Subcutaneous adipose tissue (tissue), 4 donors: ENCODE measurements around the gene ARSD. TPM values are rescaled to one million over a fixed set of nuclear protein-coding genes. Genes with fewer than 3 reads are reported as not detected.

Experiments
- CTCF ChIP-seq: fragments of 450-650 bp; IDR thresholded peaks from one replicate; pipeline ENCODE4 v1.5.1; 2016; ENCODE audit warnings: low read depth, mild to moderate bottlenecking, control low read depth, antibody characterized with exemption, moderate library complexity
- total RNA-seq, 4 donors: library from RNA; depleted of rRNA; stranded (reverse); fragments of >200 nt; gene quantifications; one replicate each; pipeline ENCODE4 v1.1.0, GENCODE V29; 2016

Gene ARSD
- total RNA-seq, 4 donors from 2014 or later = 27.1 to 35.2 (median 34.5) TPM

DNA sequence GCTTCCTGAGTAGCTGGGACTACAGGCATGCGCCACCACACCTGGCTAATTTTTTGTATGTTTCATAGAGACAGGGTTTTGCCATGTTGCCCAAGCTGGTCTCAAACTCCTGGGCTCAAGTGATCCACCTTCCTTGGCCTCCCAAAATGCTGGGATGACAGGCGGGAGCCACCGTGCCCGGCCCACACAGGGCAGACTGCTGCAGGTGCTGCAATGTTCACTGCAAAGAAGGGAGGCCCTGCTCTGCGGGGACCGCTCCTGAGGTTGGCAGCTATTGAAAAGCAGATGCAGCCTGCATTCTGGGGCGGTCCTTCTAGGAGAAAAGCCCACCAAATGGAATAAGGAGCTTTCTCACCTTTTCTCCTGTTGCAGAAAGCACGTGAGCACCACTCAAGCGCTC is 5.0 kb downstream of the ARSD start:
- TF ChIP-seq CTCF = no peak

GRCh38 chrX:2921750-2922149 is 7.4 kb downstream of the ARSD start:
- TF ChIP-seq CTCF = no peak

- no peak for TF ChIP-seq CTCF
These were observed 7.9 kb downstream of the ARSD start for GRCh38 chrX:2921193-2921592.

GRCh38 chrX:2917767-2918166 is 11.4 kb downstream of the ARSD start:
- no peak for TF ChIP-seq CTCF

- no peak for TF ChIP-seq CTCF
These were observed 16.0 kb downstream of the ARSD start for GRCh38 chrX:2913118-2913517.

- no peak for TF ChIP-seq CTCF
These were observed 19.0 kb downstream of the ARSD start for GRCh38 chrX:2910109-2910508.

- no peak for TF ChIP-seq CTCF
These were observed 20.9 kb downstream of the ARSD start for GRCh38 chrX:2908125-2908685.
